ENCODE measurements around the gene ERBB2. TPM values are rescaled to one million over a fixed set of nuclear protein-coding genes. Genes with fewer than 3 reads are reported as not detected.
A peak's percentile ranks its signal among the peaks of the same experiment; 100 is the strongest.
"Not testable (repeated sequence)": the region's sequence is repeated elsewhere in the genome, so short reads cannot be mapped to it uniquely, and the experiment has no call there.

Gene ERBB2
- total RNA-seq, 2 donors from 2014 or later, result 72.7 to 78.5 TPM

DNA sequence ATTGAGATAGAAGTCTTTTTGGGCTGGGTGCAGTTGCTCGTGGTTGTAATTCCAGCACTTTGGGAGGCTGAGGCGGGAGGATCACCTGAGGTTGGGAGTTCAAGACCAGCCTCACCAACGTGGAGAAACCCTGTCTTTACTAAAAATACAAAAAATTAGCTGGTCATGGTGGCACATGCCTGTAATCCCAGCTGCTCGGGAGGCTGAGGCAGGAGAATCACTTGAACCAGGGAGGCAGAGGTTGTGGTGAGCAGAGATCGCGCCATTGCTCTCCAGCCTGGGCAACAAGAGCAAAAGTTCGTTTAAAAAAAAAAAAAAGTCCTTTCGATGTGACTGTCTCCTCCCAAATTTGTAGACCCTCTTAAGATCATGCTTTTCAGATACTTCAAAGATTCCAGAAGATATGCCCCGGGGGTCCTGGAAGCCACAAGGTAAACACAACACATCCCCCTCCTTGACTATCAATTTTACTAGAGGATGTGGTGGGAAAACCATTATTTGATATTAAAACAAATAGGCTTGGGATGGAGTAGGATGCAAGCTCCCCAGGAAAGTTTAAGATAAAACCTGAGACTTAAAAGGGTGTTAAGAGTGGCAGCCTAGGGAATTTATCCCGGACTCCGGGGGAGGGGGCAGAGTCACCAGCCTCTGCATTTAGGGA, 577 bp upstream of the ERBB2 start:
- intact Hi-C loops (cut with DNase I), result not testable (repeated sequence)

DNA sequence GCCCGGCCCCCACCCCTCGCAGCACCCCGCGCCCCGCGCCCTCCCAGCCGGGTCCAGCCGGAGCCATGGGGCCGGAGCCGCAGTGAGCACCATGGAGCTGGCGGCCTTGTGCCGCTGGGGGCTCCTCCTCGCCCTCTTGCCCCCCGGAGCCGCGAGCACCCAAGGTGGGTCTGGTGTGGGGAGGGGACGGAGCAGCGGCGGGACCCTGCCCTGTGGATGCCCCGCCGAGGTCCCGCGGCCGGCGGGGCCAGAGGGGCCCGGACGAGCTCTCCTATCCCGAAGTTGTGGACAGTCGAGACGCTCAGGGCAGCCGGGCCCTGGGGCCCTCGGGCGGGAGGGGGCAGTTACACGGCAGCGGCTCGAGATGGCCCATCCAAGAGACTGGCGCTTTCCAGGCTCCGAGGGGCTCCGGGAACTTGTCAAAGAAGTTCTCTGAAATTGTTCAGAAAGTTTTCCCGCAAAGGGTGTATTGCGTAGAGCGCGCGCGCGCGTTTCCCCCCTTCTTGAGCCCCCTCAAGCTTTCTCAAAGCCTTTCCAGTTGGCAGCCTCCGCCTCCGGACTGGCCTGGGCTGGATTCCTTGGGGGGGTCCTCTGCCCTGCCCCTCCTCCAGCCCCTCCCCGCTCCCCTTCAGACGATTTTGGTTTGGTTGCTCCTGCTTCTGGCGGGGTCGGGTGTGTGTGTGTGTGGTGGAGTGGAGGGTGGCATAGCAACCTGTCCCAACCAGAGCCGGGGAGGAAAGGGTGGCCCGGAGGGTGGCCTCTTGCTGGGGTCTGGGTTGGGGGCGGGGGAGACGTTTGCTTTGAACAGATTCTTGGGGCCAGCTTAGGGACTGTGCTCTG, 504 bp downstream of the ERBB2 start:
- DNase-seq, result peak; percentile 31
- intact Hi-C loops (cut with DNase I), result no loop called here
- ATAC-seq, result peak; percentile 48 to 64

More for the DNA sequence above, 577 bp upstream of the ERBB2 start:
- DNase-seq, ATAC-seq: not testable (repeated sequence)

DNA sequence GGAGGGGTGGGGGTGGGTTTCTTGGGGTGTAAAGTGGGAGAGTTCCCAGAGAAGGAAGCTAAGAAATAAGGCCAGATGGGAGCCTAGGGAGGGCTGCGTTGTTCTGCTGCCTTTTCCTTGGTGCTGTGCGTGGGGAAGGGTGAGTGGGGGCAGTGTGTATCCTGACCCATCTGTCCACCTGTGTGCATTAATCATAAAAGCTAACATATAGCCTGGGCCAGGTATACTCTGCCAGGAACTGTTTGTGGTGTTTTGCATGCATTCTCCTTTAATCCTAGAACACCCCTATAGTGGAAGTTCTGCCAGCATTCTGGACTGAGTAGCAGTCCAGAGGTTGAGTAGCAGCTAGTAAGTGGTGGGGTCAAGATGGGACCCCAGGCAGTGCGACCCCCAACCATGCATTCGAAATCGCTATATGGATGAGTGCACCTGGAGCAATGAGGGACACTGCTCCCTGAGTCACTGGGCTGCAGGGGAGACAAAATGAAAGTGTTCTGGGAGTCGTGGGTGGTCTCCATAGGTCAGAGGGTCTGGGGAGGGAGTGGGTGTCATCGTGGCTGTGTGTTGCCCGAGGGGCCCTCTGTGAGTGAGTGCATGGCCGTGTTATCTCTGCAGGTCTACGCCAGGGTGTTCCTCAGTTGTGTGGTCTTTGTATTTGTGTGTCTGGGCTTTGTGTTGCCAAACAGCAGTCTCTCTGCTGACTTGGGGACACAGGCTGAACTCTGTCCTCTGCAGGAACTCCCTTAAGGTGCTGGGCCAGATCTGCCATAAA, 1.3 kb downstream of the ERBB2 start:
- ATAC-seq, result no peak
- intact Hi-C loops (cut with DNase I), result no loop called here
- DNase-seq, result no peak

DNA sequence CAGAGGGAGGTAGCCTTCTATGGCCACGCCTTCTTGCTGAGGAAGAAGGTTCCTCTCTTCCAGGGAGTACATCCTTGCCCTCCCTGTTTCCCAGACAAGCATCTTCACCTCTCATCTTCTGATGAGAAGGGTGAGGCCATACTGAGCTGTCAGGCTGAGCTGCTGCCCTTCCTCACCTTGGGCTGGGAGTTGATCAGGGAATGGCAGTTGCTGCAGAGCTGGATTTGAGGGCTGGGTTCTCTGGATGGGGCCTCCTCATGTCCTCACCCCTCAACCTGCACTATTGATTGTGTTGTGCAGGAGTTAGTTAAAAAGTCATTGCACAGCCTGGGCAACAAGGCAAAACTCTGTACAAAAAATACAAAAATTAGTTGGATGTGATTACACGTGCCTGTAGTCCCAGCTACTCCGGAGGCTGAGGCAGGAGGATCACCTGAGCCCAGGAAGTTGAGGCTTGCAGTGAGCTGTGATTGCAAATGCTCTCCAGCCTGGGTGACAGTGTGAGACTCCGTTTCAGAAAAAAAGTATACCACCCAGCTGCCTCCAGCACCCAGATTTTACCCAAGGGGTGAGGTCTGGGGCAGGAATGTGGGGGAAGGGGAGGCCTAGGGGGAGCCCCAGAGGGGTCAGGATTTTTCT, 2.0 kb downstream of the ERBB2 start:
- intact Hi-C loops (cut with DNase I), result no loop called here
- DNase-seq (no peak), ATAC-seq (no peak)

DNA sequence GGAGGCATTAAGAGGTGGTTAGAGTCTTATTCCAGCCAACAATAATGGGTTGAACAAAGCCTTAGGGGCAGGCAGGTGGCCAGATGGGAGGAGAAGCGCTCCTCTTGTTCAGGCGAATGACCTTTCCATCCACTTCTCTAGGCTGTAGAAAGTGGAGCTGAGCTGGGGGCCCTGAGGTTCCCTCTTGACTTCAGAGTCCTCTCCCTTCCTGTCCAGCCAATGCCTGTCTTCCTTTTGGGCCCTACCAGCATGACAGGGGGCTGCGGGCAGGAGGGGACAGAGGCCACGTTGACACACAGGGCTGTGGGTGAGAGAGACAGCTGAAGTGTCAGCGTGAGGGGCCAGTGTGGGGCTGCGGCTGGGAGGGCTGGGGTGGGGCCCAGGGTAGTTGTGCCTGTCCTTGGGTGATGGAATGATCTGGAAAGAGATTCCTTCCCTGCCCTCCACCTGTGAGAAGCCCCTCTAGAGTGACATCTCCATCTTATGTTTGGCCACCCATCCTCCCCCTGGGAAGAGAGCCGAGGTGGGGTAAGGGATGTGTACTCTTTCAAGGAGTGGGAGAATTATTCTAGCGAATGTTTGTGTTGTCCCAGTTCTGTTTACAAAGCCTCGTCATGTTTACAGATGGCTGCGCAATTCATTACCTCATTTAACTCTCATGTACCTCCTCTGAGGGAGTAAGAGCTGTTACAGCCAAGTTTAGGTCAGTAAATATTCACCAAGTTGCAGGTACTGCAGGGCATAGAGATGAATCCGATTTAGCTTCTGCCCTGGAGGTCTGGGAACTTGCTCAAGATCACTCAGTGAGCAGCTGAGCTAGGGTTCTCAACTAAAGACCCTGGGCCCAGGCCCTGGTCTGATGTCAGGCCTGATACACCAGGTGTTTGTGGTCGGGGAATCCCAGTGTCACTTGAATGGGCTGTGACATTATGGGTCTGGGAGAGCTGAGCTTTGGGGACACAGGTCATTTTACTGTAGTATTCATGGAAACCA, 3.3 kb downstream of the ERBB2 start:
- no peak for DNase-seq
- intact Hi-C loops (cut with DNase I), result no loop called here
- peak; percentile 1 to 10 for ATAC-seq

DNA sequence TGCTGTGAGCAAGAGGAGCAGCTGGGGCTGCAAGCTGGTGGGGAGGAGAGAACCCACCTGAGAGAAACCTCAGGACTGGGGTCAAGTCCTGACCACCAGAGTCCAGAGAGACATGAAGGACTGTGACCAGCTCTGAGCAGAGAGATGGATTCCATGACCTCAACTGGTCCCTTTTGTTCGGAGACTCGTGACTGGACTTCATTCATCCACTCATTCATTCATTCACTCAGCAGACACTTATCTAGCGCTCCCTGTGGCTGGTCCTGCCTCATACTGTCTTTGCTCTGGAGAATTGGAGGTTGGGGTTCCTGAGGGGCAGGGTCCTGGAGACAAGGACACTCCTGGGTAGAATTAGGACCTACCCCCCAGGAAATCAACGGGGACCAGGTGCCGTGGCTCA, 4.0 kb downstream of the ERBB2 start:
- intact Hi-C loops (cut with DNase I), result no loop called here
- ATAC-seq (no peak), DNase-seq (no peak)

DNA sequence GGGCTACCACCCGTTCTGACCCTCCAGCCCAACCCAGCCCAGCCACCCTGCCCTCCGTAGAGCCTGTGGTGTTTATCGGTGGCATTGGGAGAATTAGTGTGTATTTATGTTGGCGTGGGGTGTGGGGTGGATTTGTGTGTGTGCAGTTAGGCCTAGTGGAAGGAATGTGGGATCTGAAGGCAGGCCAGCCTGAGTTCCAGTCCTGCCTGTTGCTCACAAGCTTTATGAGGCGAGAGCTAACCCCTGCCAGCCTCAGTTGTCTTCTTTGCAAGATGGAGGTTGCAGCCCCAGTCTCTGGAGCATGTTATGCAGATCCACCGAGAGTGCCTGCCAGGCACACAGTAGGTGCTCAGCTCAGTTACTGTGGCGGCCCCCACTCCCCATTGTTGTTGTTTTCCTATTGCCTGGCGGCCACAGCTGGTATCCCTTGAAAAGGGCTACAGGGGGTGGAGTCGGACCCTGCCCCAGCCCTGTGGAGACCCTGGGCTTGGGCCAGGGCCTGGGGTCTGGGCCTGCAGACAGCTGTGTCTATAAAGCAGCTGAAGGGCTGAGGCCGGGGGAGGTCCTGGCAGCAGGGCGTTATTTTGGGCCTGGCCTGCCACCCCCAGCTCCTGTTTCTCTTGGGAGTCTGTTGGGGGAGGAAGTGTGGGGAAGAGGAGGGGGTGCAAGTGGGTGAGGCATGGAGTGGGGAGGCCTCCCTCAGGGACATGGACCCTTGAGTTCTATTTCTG, 5.1 kb downstream of the ERBB2 start:
- DNase-seq (no peak), ATAC-seq (peak; percentile 3 to 33)
- intact Hi-C loops (cut with DNase I), result no loop called here

DNA sequence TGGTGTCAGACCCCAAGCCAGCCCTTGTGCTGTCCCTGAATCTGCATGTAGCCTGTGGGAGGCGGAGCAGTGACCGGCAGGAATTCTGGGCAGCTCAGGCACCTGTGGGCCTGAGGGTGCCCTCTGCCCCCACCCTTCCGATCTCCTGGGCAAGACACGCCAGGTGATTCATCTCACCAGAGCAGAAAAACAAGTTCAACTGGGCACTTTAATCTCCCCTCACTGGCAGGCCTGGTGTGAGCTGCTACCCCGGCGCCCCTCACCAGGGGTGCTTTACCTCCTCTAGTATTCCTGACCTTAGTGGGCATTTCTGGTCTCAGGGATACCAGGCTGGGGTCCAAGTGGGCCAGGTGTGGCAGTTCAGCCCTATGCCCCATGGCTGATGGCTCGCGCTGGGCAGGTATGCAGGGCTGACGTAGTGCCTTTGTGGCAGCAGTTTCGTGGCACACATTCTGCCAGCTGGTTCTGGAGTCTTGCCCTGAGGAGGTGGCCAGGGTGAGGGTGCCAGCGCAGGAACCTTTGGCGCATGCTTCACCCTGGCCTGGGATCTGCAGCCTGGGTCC, 6.0 kb downstream of the ERBB2 start:
- intact Hi-C loops (cut with DNase I), result no loop called here
- ATAC-seq, result peak; percentile 12 to 55
- DNase-seq, result no peak

DNA sequence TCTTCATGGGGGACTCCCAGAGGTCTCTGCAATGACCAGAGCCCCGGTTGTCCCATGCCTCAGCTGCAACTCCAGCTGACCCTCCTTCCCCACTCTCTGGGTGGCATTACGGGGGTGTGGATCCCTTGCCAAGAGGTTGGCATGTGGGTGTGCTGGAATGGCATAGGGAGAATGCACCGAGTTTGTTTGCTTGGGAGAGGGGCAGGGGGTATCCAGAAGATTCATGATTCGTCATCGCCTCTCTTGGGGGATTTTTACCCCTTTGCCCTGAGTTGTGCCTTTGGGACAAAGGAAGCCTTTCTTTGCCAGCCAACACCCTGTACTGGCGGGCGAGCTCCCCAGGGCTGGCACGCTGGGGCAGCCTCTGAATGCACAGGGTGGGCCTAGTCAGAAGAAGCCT, 6.5 kb downstream of the ERBB2 start:
- intact Hi-C loops (cut with DNase I), result no loop called here
- DNase-seq (no peak), ATAC-seq (no peak)

DNA sequence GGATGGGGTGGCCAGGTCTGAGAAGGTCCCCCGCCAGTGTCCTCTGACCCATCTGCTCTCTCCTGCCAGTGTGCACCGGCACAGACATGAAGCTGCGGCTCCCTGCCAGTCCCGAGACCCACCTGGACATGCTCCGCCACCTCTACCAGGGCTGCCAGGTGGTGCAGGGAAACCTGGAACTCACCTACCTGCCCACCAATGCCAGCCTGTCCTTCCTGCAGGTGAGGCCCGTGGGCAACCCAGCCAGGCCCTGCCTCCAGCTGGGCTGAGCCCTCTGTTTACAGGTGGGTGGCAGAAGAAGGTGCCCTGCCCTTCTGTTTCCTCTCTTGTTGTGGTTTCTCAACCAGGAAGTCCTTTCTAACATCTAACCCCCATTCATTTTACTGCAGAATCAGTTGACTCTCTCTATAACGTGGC, 7.1 kb downstream of the ERBB2 start:
- no peak for DNase-seq
- intact Hi-C loops (cut with DNase I), result no loop called here
- ATAC-seq, result no peak

DNA sequence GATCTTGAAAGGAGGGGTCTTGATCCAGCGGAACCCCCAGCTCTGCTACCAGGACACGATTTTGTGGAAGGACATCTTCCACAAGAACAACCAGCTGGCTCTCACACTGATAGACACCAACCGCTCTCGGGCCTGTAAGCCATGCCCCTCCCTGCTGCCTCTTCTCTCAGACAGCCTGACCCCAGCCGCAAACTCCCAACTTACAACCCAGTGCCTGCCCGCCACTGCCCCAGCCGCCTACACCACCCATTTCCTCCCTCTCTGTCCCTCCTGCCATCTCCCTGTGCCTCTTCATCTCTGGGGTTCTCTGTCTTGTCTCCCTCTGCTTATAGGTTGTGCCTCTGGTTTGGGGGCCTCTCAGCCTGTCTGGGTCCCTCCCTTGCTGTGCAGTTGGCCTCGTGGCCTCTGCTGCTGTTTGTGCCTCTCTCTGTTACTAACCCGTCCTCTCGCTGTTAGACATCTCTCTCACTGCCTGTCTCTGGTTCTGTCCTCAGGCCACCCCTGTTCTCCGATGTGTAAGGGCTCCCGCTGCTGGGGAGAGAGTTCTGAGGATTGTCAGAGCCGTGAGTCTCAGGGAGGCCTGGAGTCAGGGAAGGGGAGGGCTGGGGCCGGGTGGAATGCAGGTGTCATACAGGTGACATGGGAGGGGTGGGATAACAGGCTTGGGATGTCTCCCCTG, 9.6 kb downstream of the ERBB2 start:
- intact Hi-C loops (cut with DNase I), result no loop called here
- no peak for DNase-seq
- ATAC-seq, result no peak

DNA sequence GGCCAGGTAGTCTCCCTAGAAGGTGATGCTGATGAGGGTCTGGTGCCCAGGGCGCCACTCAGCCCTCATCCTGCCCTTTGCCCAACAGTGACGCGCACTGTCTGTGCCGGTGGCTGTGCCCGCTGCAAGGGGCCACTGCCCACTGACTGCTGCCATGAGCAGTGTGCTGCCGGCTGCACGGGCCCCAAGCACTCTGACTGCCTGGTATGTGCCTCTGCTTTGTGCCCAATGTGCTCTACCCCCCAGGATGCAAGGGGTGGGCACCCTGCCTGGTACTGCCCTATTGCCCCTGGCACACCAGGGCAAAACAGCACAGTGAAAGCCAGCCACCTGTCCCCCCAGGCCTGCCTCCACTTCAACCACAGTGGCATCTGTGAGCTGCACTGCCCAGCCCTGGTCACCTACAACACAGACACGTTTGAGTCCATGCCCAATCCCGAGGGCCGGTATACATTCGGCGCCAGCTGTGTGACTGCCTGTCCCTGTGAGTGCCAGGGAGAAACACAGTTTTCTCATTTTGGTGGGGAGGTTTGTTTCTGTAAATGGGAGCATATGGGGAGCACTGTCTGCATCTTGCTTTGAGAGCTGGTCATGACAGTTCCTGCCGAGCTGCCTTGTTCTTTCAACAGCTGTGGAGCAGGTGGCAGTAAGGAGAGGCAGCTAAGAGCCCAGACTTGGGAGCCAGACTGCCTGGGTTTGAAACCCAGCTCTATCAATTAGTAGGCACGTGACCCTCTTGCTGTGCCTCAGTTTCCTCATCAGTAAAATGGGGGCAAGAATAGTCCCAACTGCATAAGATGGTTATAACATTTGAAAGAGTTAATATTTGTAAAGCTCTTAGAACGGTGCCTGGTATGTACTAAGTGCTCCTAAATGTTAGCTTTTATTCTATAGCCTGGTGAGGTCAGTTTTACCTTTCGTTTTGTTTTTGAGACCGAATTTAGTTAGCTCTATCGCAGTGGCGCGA, 10.4 kb downstream of the ERBB2 start:
- ATAC-seq, result no peak
- intact Hi-C loops (cut with DNase I), result no loop called here

DNA sequence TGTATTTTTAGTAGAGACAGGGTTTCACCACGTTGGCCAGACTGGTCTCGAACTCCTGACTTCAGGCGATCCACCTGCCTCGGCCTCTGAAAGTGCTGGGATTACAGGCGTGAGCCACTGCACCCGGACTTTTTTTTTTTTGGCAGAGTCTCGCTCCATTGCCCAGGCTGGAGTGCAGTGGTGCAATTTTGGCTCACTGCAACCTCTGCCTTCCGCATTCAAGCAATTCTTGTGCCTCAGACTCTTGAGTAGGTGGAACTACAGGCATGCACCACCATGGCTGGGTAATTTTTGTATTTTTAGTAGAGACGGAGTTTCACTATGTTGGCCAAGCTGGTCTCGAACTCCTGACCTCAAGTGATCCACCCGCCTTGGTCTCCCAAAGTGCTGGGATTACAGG, 11.2 kb downstream of the ERBB2 start:
- DNase-seq; intact Hi-C loops (cut with DNase I); ATAC-seq: not testable (repeated sequence)

More for the DNA sequence above, 10.4 kb downstream of the ERBB2 start:
- DNase-seq, result no peak

DNA sequence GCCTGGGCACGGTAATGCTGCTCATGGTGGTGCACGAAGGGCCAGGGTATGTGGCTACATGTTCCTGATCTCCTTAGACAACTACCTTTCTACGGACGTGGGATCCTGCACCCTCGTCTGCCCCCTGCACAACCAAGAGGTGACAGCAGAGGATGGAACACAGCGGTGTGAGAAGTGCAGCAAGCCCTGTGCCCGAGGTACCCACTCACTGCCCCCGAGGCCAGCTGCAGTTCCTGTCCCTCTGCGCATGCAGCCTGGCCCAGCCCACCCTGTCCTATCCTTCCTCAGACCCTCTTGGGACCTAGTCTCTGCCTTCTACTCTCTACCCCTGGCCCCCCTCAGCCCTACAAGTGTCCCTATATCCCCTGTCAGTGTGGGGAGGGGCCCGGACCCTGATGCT, 12.0 kb downstream of the ERBB2 start:
- DNase-seq, result no peak
- intact Hi-C loops (cut with DNase I), result no loop called here
- no peak for ATAC-seq

DNA sequence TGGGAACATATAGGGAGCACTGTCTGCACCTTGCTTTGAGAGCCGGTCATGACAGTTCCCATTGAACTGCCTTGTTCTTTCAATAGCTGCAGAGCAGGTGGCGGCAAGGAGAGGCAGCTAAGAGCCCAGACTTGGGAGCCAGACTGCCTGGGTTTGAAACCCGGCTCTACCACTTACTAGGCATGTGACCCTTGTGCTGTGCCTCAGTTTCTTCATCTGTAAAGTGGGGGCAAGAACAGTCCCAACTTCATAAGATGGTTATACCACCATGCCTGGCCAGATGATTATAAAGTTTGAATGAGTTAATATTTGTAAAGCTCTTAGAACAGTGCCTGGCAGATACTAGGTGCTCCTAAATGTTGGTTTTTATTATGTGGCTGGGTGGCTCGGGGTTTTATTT, 14.4 kb downstream of the ERBB2 start:
- ATAC-seq (no peak), DNase-seq (no peak)
- intact Hi-C loops (cut with DNase I), result no loop called here
